Stimulated activated CD4-positive, alpha-beta T cell treated with anti-CD3 and anti-CD28 coated beads, Interleukin-2, amount 100 ng/mL, for 4 hours (primary cell): ENCODE data around the gene COL6A2.
"Not testable (repeated sequence)": the region's sequence is repeated elsewhere in the genome, so short reads cannot be mapped to it uniquely, and the experiment has no call there.

Experiments used
- DNase-seq: peaks from one replicate; pipeline ENCODE4 v3.0.0-alpha.2; 2020; ENCODE audit warnings: low read depth

COL6A2 gene

GRCh38 chr21:46061063-46061462 is 36.8 kb upstream of the COL6A2 start:
- DNase-seq: no peak

GRCh38 chr21:46061518-46061917 is 36.4 kb upstream of the COL6A2 start:
- DNase-seq: no peak

GRCh38 chr21:46061950-46062349 is 36.0 kb upstream of the COL6A2 start:
- DNase-seq: no peak

GRCh38 chr21:46062471-46063211 is 35.3 kb upstream of the COL6A2 start:
- DNase-seq: no peak

GRCh38 chr21:46063227-46063626 is 34.7 kb upstream of the COL6A2 start:
- no peak for DNase-seq

GRCh38 chr21:46063734-46064680 is 33.9 kb upstream of the COL6A2 start:
- no peak for DNase-seq

- no peak for DNase-seq
Observed at GRCh38 chr21:46064870-46065214, 33.1 kb upstream of the COL6A2 start.

- DNase-seq: no peak
Observed at GRCh38 chr21:46065215-46065913, 32.5 kb upstream of the COL6A2 start.

- DNase-seq: no peak
Observed at GRCh38 chr21:46065914-46066551, 31.9 kb upstream of the COL6A2 start.

GRCh38 chr21:46066591-46067331 is 31.2 kb upstream of the COL6A2 start:
- no peak for DNase-seq

GRCh38 chr21:46067505-46068201 is 30.3 kb upstream of the COL6A2 start:
- no peak for DNase-seq

GRCh38 chr21:46068516-46069079 is 29.3 kb upstream of the COL6A2 start:
- DNase-seq: no peak

- no peak for DNase-seq
Observed at GRCh38 chr21:46069166-46069565, 28.7 kb upstream of the COL6A2 start.

- DNase-seq: no peak
Observed at GRCh38 chr21:46069719-46070279, 28.1 kb upstream of the COL6A2 start.

- no peak for DNase-seq
Observed at GRCh38 chr21:46071082-46071481, 26.8 kb upstream of the COL6A2 start.

- not testable (repeated sequence) for DNase-seq
Observed at GRCh38 chr21:46076724-46077123, 21.2 kb upstream of the COL6A2 start.

- no peak for DNase-seq
Observed at GRCh38 chr21:46077674-46078101, 20.2 kb upstream of the COL6A2 start.

- DNase-seq: no peak
Observed at GRCh38 chr21:46078322-46078977, 19.5 kb upstream of the COL6A2 start.

GRCh38 chr21:46078978-46079351 is 18.9 kb upstream of the COL6A2 start:
- DNase-seq: no peak
